HepG2 (cell line): ENCODE results near the gene ARCN1. TPM values are rescaled to one million over a fixed set of nuclear protein-coding genes. Genes with fewer than 3 reads are reported as not detected.

Source experiments
- PRDM4 ChIP-seq: sonication (generic); formaldehyde crosslinking; IDR thresholded peaks from 2 replicates; pipeline ENCODE4 v1.9.0; 2021; ENCODE audit warnings: missing genetic modification reagents, borderline replicate concordance
- SMAD9 ChIP-seq: sonication (generic); formaldehyde crosslinking; IDR thresholded peaks from 2 replicates; pipeline ENCODE4 v1.5.1; 2020; ENCODE audit warnings: mild to moderate bottlenecking, missing genetic modification reagents
- ZFP36L1 ChIP-seq: sonication (generic); formaldehyde crosslinking; IDR thresholded peaks from 2 replicates; pipeline ENCODE4 v1.8.0; 2022; ENCODE audit warnings: mild to moderate bottlenecking, missing genetic modification reagents, moderate library complexity
- ZNF142 ChIP-seq: sonication (generic); formaldehyde crosslinking; IDR thresholded peaks from 2 replicates; pipeline ENCODE4 v1.4.0; 2020; ENCODE audit warnings: missing genetic modification reagents
- polyA plus RNA-seq, 8 experiments: library from polyadenylated mRNA; depleted of rRNA in 3 of 8; stranded (reverse) in 7 of 8; unstranded in 1 of 8; fragments of >200 nt; fragmentation: Illumina TruSeq in 4 of 8; extraction: Trizol in 4 of 8; gene quantifications; 2 replicates each; pipeline versions ENCODE4 v1.2.1 to v1.2.3, GENCODE V29; 2011 to 2016; ENCODE audit warnings: low read depth in 4 of 8, missing spikeins in 1 of 8, mixed read lengths in 1 of 8; ENCODE audit not compliant: insufficient read depth in 1 of 8
- total RNA-seq, 5 experiments: library from RNA; depleted of rRNA; stranded (reverse); fragments of >200 nt; fragmentation: Illumina TruSeq; extraction: Trizol; gene quantifications; 2 replicates each; pipeline ENCODE4 v1.2.3, GENCODE V29; 2016; ENCODE audit warnings: low read depth in 1 of 5

Gene ARCN1
- total and polyA plus RNA-seq, 2 of the 13 experiments (the other 11 are each of a cell fraction or from before 2014, with no cell fraction given), result 148 to 200 TPM

GRCh38 chr11:118527109-118527508 is 45.1 kb upstream of the ARCN1 start, which contains the start of gene TTC36 (continued):
- TF ChIP-seq ZNF142 (CRISPR knock-in tag), result no peak
- TF ChIP-seq SMAD9 (CRISPR knock-in tag), result no peak
- TF ChIP-seq ZFP36L1 (CRISPR knock-in tag), result no peak
- no peak for TF ChIP-seq PRDM4
